HCT116 (cell line): Measurements from ENCODE around the gene C18orf32.

Source experiments
- ATF3 ChIP-seq: IDR thresholded peaks from 2 replicates; pipeline ENCODE4 v1.6.1; 2012
- CEBPB ChIP-seq: IDR thresholded peaks from 2 replicates; pipeline ENCODE4 v1.6.1; 2012; ENCODE audit warnings: low read depth
- CTCF ChIP-seq, 3 experiments: fragments of 200-600 bp in 1 of 3; sonication (generic) in 1 of 3; IDR thresholded peaks in 2 of 3; conservative IDR thresholded peaks in 1 of 3; 2 replicates each; pipeline ENCODE4 v1.5.1; 2012 to 2017; ENCODE audit warnings: low read depth in 2 of 3, low read length in 2 of 3, antibody characterized with exemption in 1 of 3, borderline replicate concordance in 1 of 3, control low read depth in 1 of 3, mild to moderate bottlenecking in 1 of 3, mixed read lengths in 1 of 3, mixed run types in 1 of 3, moderate library complexity in 1 of 3; ENCODE audit not compliant: insufficient read depth in 1 of 3
- EZH2phosphoT487 ChIP-seq: fragments of 200-600 bp; IDR thresholded peaks from 2 replicates; pipeline ENCODE4 v1.6.1; 2018; ENCODE audit warnings: antibody characterized with exemption, borderline replicate concordance
- POLR2A ChIP-seq: IDR thresholded peaks from 2 replicates; pipeline ENCODE4 v1.7.0; 2011; ENCODE audit warnings: borderline replicate concordance; ENCODE audit not compliant: insufficient read depth, insufficient read length; ENCODE audit errors: extremely low read depth
- YY1 ChIP-seq: IDR thresholded peaks from 2 replicates; pipeline ENCODE4 v1.6.1; 2011; ENCODE audit warnings: low read length, low read depth, moderate library complexity, mild to moderate bottlenecking; ENCODE audit not compliant: insufficient replicate concordance; ENCODE audit errors: extremely low read depth
- ZBTB33 ChIP-seq: IDR thresholded peaks from 2 replicates; pipeline ENCODE4 v1.6.1; 2011; ENCODE audit warnings: mild to moderate bottlenecking, low read length, moderate library complexity; ENCODE audit not compliant: insufficient replicate concordance; ENCODE audit errors: extremely low read depth

- TF ChIP-seq CEBPB (no peak), ATF3 (no peak), YY1 (no peak), ZBTB33 (no peak), CTCF (IDR thresholded peaks at IDR 0.05 in 2 of 3, conservative IDR thresholded peaks at IDR 0.05 in 1 of 3; ENCODE audit: borderline replicate concordance in 1 of 3, insufficient read depth in 1 of 3, low read depth in 2 of 3, low read length in 2 of 3) (peak in 2 of 3 experiments; percentile 15 to 31; a peak in 1 of 6 replicates), POLR2A (no peak), EZH2phosphoT487 (no peak)
Measured at GRCh38 chr18:49464718-49465598, 22.1 kb downstream of the C18orf32 start.
